MM.1S (cell line): ENCODE measurements around the gene MEAK7.

ENCODE experiments used
- DNase-seq: peaks from one replicate; pipeline ENCODE4 v3.0.0-alpha.2; 2015
- H2AFZ ChIP-seq: fragments of 300-600 bp; sonication (generic); 2 replicates; pipeline ENCODE4 v1.6.0; 2016; ENCODE audit warnings: antibody characterized with exemption, low read length
- H3F3A ChIP-seq: fragments of 300-600 bp; sonication (generic); 2 replicates; pipeline ENCODE4 v1.6.1; 2016; ENCODE audit warnings: mild to moderate bottlenecking, antibody characterized with exemption, low read length, moderate library complexity, mixed read lengths; ENCODE audit not compliant: insufficient read depth
- H3K27ac ChIP-seq: fragments of 300-600 bp; sonication (generic); 2 replicates; pipeline ENCODE4 v1.5.1; 2016; ENCODE audit warnings: mild to moderate bottlenecking, low read length
- H3K27me3 ChIP-seq: fragments of 300-600 bp; sonication (generic); replicated peaks from 2 replicates; pipeline ENCODE4 v1.6.0; 2016; ENCODE audit warnings: low read length; ENCODE audit not compliant: insufficient read depth
- H3K36me3 ChIP-seq: fragments of 300-600 bp; sonication (generic); replicated peaks from 2 replicates; pipeline ENCODE4 v1.6.1; 2016; ENCODE audit warnings: mild to moderate bottlenecking, low read length, mixed read lengths; ENCODE audit not compliant: insufficient read depth
- H3K4me1 ChIP-seq: fragments of 300-600 bp; sonication (generic); 2 replicates; pipeline ENCODE4 v1.6.1; 2016; ENCODE audit warnings: low read length, mixed read lengths
- H3K4me2 ChIP-seq: fragments of 300-600 bp; sonication (generic); 2 replicates; pipeline ENCODE4 v1.6.0; 2016; ENCODE audit warnings: low read depth, low read length
- H3K4me3 ChIP-seq: fragments of 300-600 bp; sonication (generic); 2 replicates; pipeline ENCODE4 v1.5.1; 2016; ENCODE audit warnings: low read length, mixed read lengths
- H3K79me2 ChIP-seq: fragments of 300-600 bp; sonication (generic); 2 replicates; pipeline ENCODE4 v1.6.1; 2016; ENCODE audit warnings: mixed run types, low read length, mixed read lengths
- H3K9ac ChIP-seq: fragments of 300-600 bp; sonication (generic); 2 replicates; pipeline ENCODE4 v1.6.1; 2016; ENCODE audit warnings: low read length, mixed read lengths
- H3K9me2 ChIP-seq: fragments of 300-600 bp; sonication (generic); replicated peaks from 2 replicates; pipeline ENCODE4 v1.6.1; 2016; ENCODE audit warnings: mild to moderate bottlenecking, low read length, mixed read lengths; ENCODE audit not compliant: insufficient read depth
- H3K9me3 ChIP-seq: fragments of 300-600 bp; sonication (generic); replicated peaks from 2 replicates; pipeline ENCODE4 v1.6.1; 2016; ENCODE audit warnings: mild to moderate bottlenecking, low read length, mixed read lengths; ENCODE audit not compliant: insufficient read depth
- H4K20me1 ChIP-seq: fragments of 300-600 bp; sonication (generic); 2 replicates; pipeline ENCODE4 v1.6.1; 2016; ENCODE audit warnings: mild to moderate bottlenecking, low read length, moderate library complexity, mixed read lengths; ENCODE audit not compliant: insufficient read depth
- EZH2 ChIP-seq: fragments of 300-600 bp; sonication (generic); optimal IDR thresholded peaks from 2 replicates; pipeline ENCODE3; 2017; ENCODE audit warnings: low read depth, mild to moderate bottlenecking, antibody characterized with exemption, low read length, mixed read lengths
- EZH2phosphoT487 ChIP-seq: fragments of 300-600 bp; sonication (generic); IDR thresholded peaks from 2 replicates; pipeline ENCODE4 v1.6.1; 2018; ENCODE audit warnings: antibody characterized with exemption, low read length
- TF ChIP-seq, protein P1 (sequence below): fragments of 300-600 bp; sonication (generic); IDR thresholded peaks from 2 replicates; pipeline ENCODE4 v1.5.1; 2016; ENCODE audit warnings: antibody characterized with exemption, low read length, mixed read lengths

MEAK7 gene

DNA sequence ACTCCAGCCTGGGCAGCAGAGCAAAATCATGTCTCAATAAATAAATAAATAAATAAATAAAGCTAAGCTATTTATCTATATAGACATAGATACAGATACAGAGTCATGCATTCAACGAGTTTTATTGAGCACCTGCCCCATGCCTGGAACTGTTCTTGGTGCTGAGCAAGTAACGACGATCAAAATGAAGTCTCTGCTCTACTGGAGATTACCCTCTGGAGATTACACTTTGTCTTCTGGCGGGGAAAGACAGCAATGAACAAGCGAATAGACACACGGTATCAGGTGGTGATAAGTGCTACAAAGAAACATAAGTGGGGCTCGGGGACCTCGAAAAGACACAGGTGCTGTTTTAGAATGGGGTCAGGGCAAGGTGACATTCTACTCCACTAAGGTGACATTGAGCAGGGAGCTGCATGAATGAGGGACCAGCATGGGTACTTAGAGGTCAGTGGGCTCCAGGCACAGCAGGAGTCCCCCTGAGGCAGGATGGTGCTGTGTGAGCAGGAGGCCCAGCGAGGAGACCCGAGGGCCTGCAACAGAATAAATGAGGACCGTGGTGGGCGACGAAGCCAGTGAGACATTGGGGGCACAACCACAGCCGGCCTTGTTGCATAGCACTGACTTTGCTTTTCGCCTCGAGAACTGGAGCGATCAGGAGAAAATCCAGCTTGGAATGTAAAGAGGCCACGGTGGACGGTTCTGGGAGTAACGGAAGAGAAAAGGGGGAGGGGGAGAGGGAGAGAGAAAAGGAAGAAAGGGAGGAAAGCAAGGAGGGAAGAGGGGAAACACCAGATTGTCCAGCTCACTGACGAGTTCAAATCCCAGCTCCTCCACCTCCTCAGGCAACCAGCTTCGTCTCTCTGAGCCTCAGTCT, 42.4 kb upstream of the MEAK7 start:
- TF ChIP-seq EZH2phosphoT487 = no peak
- TF ChIP-seq EZH2 = no peak
- TF ChIP-seq, protein P1, sequence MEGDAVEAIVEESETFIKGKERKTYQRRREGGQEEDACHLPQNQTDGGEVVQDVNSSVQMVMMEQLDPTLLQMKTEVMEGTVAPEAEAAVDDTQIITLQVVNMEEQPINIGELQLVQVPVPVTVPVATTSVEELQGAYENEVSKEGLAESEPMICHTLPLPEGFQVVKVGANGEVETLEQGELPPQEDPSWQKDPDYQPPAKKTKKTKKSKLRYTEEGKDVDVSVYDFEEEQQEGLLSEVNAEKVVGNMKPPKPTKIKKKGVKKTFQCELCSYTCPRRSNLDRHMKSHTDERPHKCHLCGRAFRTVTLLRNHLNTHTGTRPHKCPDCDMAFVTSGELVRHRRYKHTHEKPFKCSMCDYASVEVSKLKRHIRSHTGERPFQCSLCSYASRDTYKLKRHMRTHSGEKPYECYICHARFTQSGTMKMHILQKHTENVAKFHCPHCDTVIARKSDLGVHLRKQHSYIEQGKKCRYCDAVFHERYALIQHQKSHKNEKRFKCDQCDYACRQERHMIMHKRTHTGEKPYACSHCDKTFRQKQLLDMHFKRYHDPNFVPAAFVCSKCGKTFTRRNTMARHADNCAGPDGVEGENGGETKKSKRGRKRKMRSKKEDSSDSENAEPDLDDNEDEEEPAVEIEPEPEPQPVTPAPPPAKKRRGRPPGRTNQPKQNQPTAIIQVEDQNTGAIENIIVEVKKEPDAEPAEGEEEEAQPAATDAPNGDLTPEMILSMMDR = no peak
- H3K9me2 ChIP-seq = no peaks in the 10 kb centered on the region
- no peaks in the 10 kb centered on the region for H3K27me3 ChIP-seq
- H3K9me3 ChIP-seq = no peaks in the 10 kb centered on the region
- H3K4me3 ChIP-seq = no peak overlapping the region
- no peaks in the 10 kb centered on the region for H3F3A ChIP-seq
- H2AFZ ChIP-seq = no peak overlapping the region
- H3K36me3 ChIP-seq = no peaks in the 10 kb centered on the region
- no peak overlapping the region for H3K4me2 ChIP-seq
- H3K4me1 ChIP-seq = no peaks in the 10 kb centered on the region
- no peak overlapping the region for H3K9ac ChIP-seq
- H3K27ac ChIP-seq = no peak overlapping the region
- H3K79me2 ChIP-seq = no peaks in the 10 kb centered on the region
- H4K20me1 ChIP-seq = no peaks in the 10 kb centered on the region
- DNase-seq = no peak

DNA sequence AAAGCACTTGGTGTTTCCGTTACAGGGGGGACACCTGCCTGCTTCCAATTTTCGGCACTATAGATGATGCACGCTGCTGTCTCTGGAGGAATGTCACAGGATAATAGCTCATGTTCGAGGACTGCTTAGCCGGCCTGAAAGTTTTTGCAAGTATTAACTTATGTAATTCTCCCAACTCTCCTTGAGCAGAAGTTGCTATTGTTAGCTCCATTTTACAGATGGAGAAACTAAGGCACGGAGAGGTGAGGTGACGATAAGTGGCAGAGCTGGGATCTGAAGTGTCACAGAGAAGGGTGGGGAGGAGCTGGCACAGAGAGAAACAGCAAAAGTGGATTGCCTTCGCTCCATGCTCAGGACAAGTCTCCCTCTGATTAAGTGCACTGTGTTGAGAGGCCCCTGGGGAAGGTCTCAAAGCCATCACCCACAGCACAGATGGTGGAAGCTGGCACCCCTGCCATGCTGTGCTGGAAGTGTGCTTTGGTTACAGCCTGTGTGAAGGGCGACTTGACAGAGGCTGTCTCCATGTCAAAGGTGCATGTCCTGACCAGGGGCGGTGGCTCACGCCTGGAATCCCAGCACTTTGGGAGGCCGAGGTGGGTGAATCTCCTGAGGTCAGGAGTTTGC, 40.8 kb upstream of the MEAK7 start:
- no peak overlapping the region for H2AFZ ChIP-seq
- H3K9me2 ChIP-seq = no peaks in the 10 kb centered on the region
- TF ChIP-seq EZH2phosphoT487 = no peak
- TF ChIP-seq EZH2 = no peak
- TF ChIP-seq, protein P1 = no peak
- no peaks in the 10 kb centered on the region for H4K20me1 ChIP-seq
- H3K4me1 ChIP-seq = no peaks in the 10 kb centered on the region
- H3K9ac ChIP-seq = no peak overlapping the region
- no peaks in the 10 kb centered on the region for H3F3A ChIP-seq
- no peaks in the 10 kb centered on the region for H3K36me3 ChIP-seq
- no peaks in the 10 kb centered on the region for H3K27me3 ChIP-seq
- no peak overlapping the region for H3K4me2 ChIP-seq
- DNase-seq = no peak
- no peak overlapping the region for H3K4me3 ChIP-seq
- H3K9me3 ChIP-seq = no peaks in the 10 kb centered on the region
- no peak overlapping the region for H3K27ac ChIP-seq
- H3K79me2 ChIP-seq = no peaks in the 10 kb centered on the region

- TF ChIP-seq, protein P1 = no peak
- TF ChIP-seq EZH2 (no peak), EZH2phosphoT487 (no peak)
- Histone ChIP-seq H3F3A (no peaks in the 10 kb centered on the region), H3K4me1 (no peaks in the 10 kb centered on the region), H3K4me2 (no peak overlapping the region), H3K4me3 (no peak overlapping the region), H3K27me3 (no peaks in the 10 kb centered on the region), H3K36me3 (no peaks in the 10 kb centered on the region), H3K79me2 (no peaks in the 10 kb centered on the region), H3K27ac (no peak overlapping the region), H3K9ac (no peak overlapping the region), H2AFZ (no peak overlapping the region), H3K9me2 (no peaks in the 10 kb centered on the region), H3K9me3 (no peaks in the 10 kb centered on the region), H4K20me1 (no peaks in the 10 kb centered on the region)
- DNase-seq = no peak
Observed at GRCh38 chr16:84544031-84544773, 39.7 kb upstream of the MEAK7 start.
